GM18505 (cell line): ENCODE measurements around the gene CTRL.
"Not testable (repeated sequence)": the region's sequence is repeated elsewhere in the genome, so short reads cannot be mapped to it uniquely, and the experiment has no call there.

Source experiments
- ATAC-seq: cut with Tn5 transposase; IDR thresholded peaks from one replicate; pipeline ENCODE4 v1.9.1; 2021; ENCODE audit not compliant: unreplicated experiment
- POLR2A ChIP-seq: IDR thresholded peaks from 4 replicates; pipeline ENCODE4 v1.6.1; 2011; ENCODE audit warnings: borderline replicate concordance; ENCODE audit not compliant: insufficient read depth, insufficient read length; ENCODE audit errors: extremely low read depth

Gene CTRL

GRCh38 chr16:67917852-67918236 lies 13.8 kb downstream of the CTRL start:
- no peak for TF ChIP-seq POLR2A
- ATAC-seq, result no peak

GRCh38 chr16:67917140-67917851 lies 14.4 kb downstream of the CTRL start:
- no peak for TF ChIP-seq POLR2A
- no peak for ATAC-seq

- no peak for ATAC-seq
- TF ChIP-seq POLR2A, result no peak
Measured at GRCh38 chr16:67915831-67916723, 15.6 kb downstream of the CTRL start.

- ATAC-seq, result not testable (repeated sequence)
Measured at GRCh38 chr16:67915496-67915769, 16.2 kb downstream of the CTRL start.

GRCh38 chr16:67914758-67915495 lies 16.7 kb downstream of the CTRL start:
- ATAC-seq, result no peak
- TF ChIP-seq POLR2A, result no peak

GRCh38 chr16:67910158-67910557 lies 21.5 kb downstream of the CTRL start:
- no peak for ATAC-seq
- no peak for TF ChIP-seq POLR2A

- ATAC-seq, result no peak
- TF ChIP-seq POLR2A, result no peak
Measured at GRCh38 chr16:67909056-67909742, 22.5 kb downstream of the CTRL start.

- no peak for ATAC-seq
- TF ChIP-seq POLR2A, result no peak
Measured at GRCh38 chr16:67907397-67908180, 24.1 kb downstream of the CTRL start.

GRCh38 chr16:67902831-67903230 lies 28.8 kb downstream of the CTRL start:
- no peak for ATAC-seq
- no peak for TF ChIP-seq POLR2A

GRCh38 chr16:67901734-67902133 lies 29.9 kb downstream of the CTRL start:
- no peak for ATAC-seq
- no peak for TF ChIP-seq POLR2A

GRCh38 chr16:67897231-67897630 lies 34.4 kb downstream of the CTRL start:
- TF ChIP-seq POLR2A, result no peak
- no peak for ATAC-seq

GRCh38 chr16:67893743-67894399 lies 37.8 kb downstream of the CTRL start:
- no peak for ATAC-seq

More at GRCh38 chr16:67893743-67894399, 37.8 kb downstream of the CTRL start:
- no peak for TF ChIP-seq POLR2A
